Naive thymus-derived CD4-positive, alpha-beta T cell (primary cell): Measurements from ENCODE around the gene GABRA5. TPM values are rescaled to one million over a fixed set of nuclear protein-coding genes. Genes with fewer than 3 reads are reported as not detected.
"Not testable (repeated sequence)": the region's sequence is repeated elsewhere in the genome, so short reads cannot be mapped to it uniquely, and the experiment has no call there.

Source experiments
- ATAC-seq: fragments of 150-1000 bp; cut with Tn5 transposase; 2 replicates; pipeline ENCODE4 v1.10.0; 2021; ENCODE audit warnings: mild to moderate bottlenecking, moderate library complexity
- CTCF ChIA-PET: fragments of 350-600 bp; sonication (Branson Sonifier 250); formaldehyde crosslinking; loops from one replicate; lab custom pipeline; 2021; ENCODE audit warnings: antibody characterized with exemption; lab: Charles Lee
- POLR2A ChIA-PET: fragments of 350-600 bp; sonication (Branson Sonifier 250); formaldehyde crosslinking; loops from one replicate; lab custom pipeline; 2021; ENCODE audit warnings: antibody characterized with exemption, inconsistent platforms; lab: Charles Lee
- DNase-seq, 9 donors: peaks; one replicate each; pipeline versions ENCODE4 v3.0.0 to v3.0.0-alpha.2; 2020 to 2022; ENCODE audit warnings: mixed read lengths in 1 of 9
- H3K27ac ChIP-seq: one replicate; pipeline ENCODE4 v1.7.0; 2013; ENCODE audit warnings: mild to moderate bottlenecking, low read depth, low read length, moderate library complexity
- H3K27me3 ChIP-seq, 2 donors: one replicate each; pipeline ENCODE4 v1.7.0; 2013; ENCODE audit warnings: low read length in 2 of 2, mild to moderate bottlenecking in 2 of 2, moderate library complexity in 2 of 2; ENCODE audit not compliant: control insufficient read depth in 2 of 2, insufficient read depth in 2 of 2
- H3K36me3 ChIP-seq, 3 experiments: 1 replicate in 2 of 3; 2 replicates in 1 of 3; pipeline ENCODE4 v1.7.0; 2013; ENCODE audit warnings: low read length in 3 of 3, mild to moderate bottlenecking in 3 of 3, moderate library complexity in 1 of 3; ENCODE audit not compliant: insufficient read depth in 3 of 3, control insufficient read depth in 2 of 3
- H3K4me1 ChIP-seq, 2 donors: one replicate each; pipeline ENCODE4 v1.7.0; 2013; ENCODE audit warnings: low read length in 2 of 2, mild to moderate bottlenecking in 2 of 2, moderate library complexity in 1 of 2; ENCODE audit not compliant: control insufficient read depth in 2 of 2, insufficient read depth in 2 of 2
- H3K4me3 ChIP-seq: 2 replicates; pipeline ENCODE4 v1.7.0; 2013; ENCODE audit warnings: mild to moderate bottlenecking, low read length
- H3K9me3 ChIP-seq, 3 experiments: 1 replicate in 2 of 3; 2 replicates in 1 of 3; pipeline ENCODE4 v1.7.0; 2013; ENCODE audit warnings: low read length in 3 of 3; ENCODE audit not compliant: control insufficient read depth in 2 of 3
- H3K27ac Mint-ChIP-seq, 9 donors: one replicate each; pipeline ENCODE4 v1.8.0; 2020 to 2022; ENCODE audit warnings: mixed read lengths in 9 of 9, mild to moderate bottlenecking in 8 of 9, moderate library complexity in 5 of 9, inconsistent platforms in 2 of 9
- H3K27me3 Mint-ChIP-seq, 5 donors: one replicate each; pipeline ENCODE4 v1.8.0; 2021 to 2022; ENCODE audit warnings: mixed read lengths in 5 of 5, mild to moderate bottlenecking in 1 of 5
- H3K36me3 Mint-ChIP-seq, 5 donors: one replicate each; pipeline ENCODE4 v1.8.0; 2020 to 2022; ENCODE audit warnings: mixed read lengths in 5 of 5, mild to moderate bottlenecking in 3 of 5, inconsistent platforms in 1 of 5
- H3K4me1 Mint-ChIP-seq, 7 donors: one replicate each; pipeline ENCODE4 v1.8.0; 2020 to 2022; ENCODE audit warnings: mixed read lengths in 7 of 7, mild to moderate bottlenecking in 3 of 7, inconsistent platforms in 1 of 7
- H3K4me3 Mint-ChIP-seq, 10 donors: one replicate each; pipeline ENCODE4 v1.8.0; 2020 to 2022; ENCODE audit warnings: mild to moderate bottlenecking in 10 of 10, mixed read lengths in 10 of 10, moderate library complexity in 6 of 10, inconsistent platforms in 2 of 10
- H3K9me3 Mint-ChIP-seq, 11 donors: one replicate each; pipeline ENCODE4 v1.8.0; 2020 to 2022; ENCODE audit warnings: mixed read lengths in 11 of 11, mild to moderate bottlenecking in 4 of 11, inconsistent platforms in 1 of 11, moderate library complexity in 1 of 11
- intact Hi-C, 2 donors: fragments of 100-400 bp; cut with micrococcal nuclease; formaldehyde crosslinking; loops; one replicate each; pipeline ENCODE4 v1.15.1; 2023
- polyA plus RNA-seq, 2 donors: library from polyadenylated mRNA; unstranded; fragments of 300-500 nt; fragmentation: Illumina TruSeq; gene quantifications; one replicate each; pipeline ENCODE4 v1.2.3, GENCODE V29; 2021
- total RNA-seq, 6 experiments: library from RNA in 5 of 6; stranded (reverse) in 5 of 6; gene quantifications; 1 replicate in 5 of 6; 2 replicates in 1 of 6; pipeline ENCODE4 v1.2.3 and lab custom pipeline; 2021 to 2026

GABRA5 gene
- total and polyA plus RNA-seq, 7 experiments from 2014 or later, result not detected

DNA sequence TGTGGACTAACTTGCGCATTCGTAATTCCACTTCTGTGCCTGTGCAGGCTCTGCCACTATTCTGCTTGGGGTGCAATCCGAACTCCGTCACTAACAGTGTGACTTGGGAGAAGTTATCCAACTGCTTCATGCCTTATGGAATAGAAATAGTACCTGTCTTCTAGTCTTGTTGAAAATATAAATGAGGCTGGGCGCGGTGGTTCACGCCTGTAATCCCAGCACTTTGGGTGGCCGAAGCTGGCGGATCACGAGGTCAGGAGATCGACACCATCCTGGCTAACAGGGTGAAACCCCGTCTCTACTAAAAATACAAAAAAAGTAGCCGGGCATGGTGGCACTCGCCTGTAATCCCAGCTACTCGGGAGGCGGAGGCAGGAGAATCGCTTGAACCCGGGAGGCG is 28.5 kb downstream of the GABRA5 start:
- H3K4me3 Mint-ChIP-seq, H3K27me3 ChIP-seq, CTCF ChIA-PET, DNase-seq, POLR2A ChIA-PET, H3K27ac Mint-ChIP-seq, H3K4me1 Mint-ChIP-seq, H3K4me3 ChIP-seq, H3K36me3 ChIP-seq, H3K27ac ChIP-seq, H3K4me1 ChIP-seq, ATAC-seq, H3K9me3 ChIP-seq, intact Hi-C loops, H3K36me3 Mint-ChIP-seq: not testable (repeated sequence)
- Mint-ChIP-seq H3K9me3 (peaks cover 0 to 26% (median 7%) of the 10 kb centered on the region in 11 donors), H3K27me3 (peaks cover 0 to 26% (median 12%) of the 10 kb centered on the region in 5 donors)

- no peak overlapping the region for H3K4me3 Mint-ChIP-seq
- ChIA-PET POLR2A (no interaction called here), CTCF (no interaction called here)
- H3K27me3 Mint-ChIP-seq, result peaks cover 0 to 3% (median 0%) of the 10 kb centered on the region in 5 donors
- H3K4me1 Mint-ChIP-seq, result no peaks in the 10 kb centered on the region
- peaks cover 9 to 48% (median 17%) of the 10 kb centered on the region in 11 donors for H3K9me3 Mint-ChIP-seq
- Histone ChIP-seq H3K9me3 (no peaks in the 10 kb centered on the region), H3K36me3 (no peaks in the 10 kb centered on the region), H3K27me3 (no peaks in the 10 kb centered on the region), H3K27ac (no peak overlapping the region), H3K4me3 (no peak overlapping the region), H3K4me1 (no peaks in the 10 kb centered on the region)
- H3K27ac Mint-ChIP-seq, result no peak overlapping the region
- ATAC-seq (no peak), DNase-seq (no peak)
- H3K36me3 Mint-ChIP-seq, result peaks cover 0 to 4% (median 0%) of the 10 kb centered on the region in 5 donors
- intact Hi-C loops, result no loop called here
These were observed 32.8 kb downstream of the GABRA5 start for GRCh38 chr15:26899658-26900057.

DNA sequence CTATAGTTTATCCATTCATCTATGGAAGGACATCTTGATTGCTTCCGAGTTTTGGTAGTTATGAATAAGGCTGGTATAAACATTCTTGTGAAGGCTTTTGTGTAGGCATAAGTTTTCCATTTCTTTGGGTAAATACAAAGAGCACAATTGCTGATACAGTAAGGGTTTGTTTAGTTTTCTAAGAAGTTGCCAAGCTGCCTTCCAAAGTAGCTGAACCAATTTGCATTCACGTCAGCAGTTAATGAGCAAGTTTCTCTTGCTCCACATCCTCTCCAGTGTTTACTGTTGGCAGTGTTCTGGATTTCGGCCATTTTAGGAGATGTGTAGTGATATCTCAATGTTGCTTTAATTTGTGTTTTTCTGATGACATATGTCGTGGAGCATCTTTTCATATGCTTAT is 34.2 kb downstream of the GABRA5 start:
- CTCF ChIA-PET, result no interaction called here
- H3K9me3 Mint-ChIP-seq, result peaks cover 9 to 58% (median 20%) of the 10 kb centered on the region in 11 donors
- no peak for DNase-seq
- intact Hi-C loops, result no loop called here
- POLR2A ChIA-PET, result no interaction called here
- H3K4me1 Mint-ChIP-seq, result no peaks in the 10 kb centered on the region
- H3K4me3 Mint-ChIP-seq, result no peak overlapping the region
- no peak overlapping the region for H3K4me3 ChIP-seq
- no peaks in the 10 kb centered on the region for H3K36me3 ChIP-seq
- H3K4me1 ChIP-seq, result no peaks in the 10 kb centered on the region
- peaks cover 0 to 5% (median under 1%) of the 10 kb centered on the region in 5 donors for H3K36me3 Mint-ChIP-seq
- H3K27ac ChIP-seq, result no peak overlapping the region
- no peaks in the 10 kb centered on the region for H3K27me3 ChIP-seq
- H3K27ac Mint-ChIP-seq, result no peak overlapping the region
- peaks cover 0 to under 1% (median 0%) of the 10 kb centered on the region in 3 experiments for H3K9me3 ChIP-seq
- no peaks in the 10 kb centered on the region for H3K27me3 Mint-ChIP-seq
- ATAC-seq, result no peak

DNA sequence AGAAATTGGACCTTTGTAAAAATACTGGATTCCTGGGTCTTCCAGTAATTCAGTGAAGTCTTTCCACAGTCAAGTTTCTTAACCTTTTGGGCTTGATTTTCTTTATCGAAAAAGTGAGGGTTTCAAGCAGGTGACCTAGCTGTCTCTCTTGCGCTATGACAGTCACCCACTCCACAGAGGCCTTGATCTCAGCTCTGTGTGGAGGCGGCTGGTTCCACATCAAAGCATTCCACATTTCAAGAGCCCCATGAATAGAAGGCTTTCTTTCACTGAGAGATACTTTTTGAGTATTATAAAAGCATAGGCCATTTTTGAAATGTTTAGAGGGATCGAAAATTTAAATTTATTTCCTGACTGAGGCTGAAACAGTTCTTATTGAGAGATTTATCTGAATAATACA is 43.9 kb downstream of the GABRA5 start:
- no peaks in the 10 kb centered on the region for H3K27me3 Mint-ChIP-seq
- H3K9me3 ChIP-seq, result peaks cover 0 to 6% (median 0%) of the 10 kb centered on the region in 3 experiments
- no peak overlapping the region for H3K27ac Mint-ChIP-seq
- no peaks in the 10 kb centered on the region for H3K27me3 ChIP-seq
- H3K9me3 Mint-ChIP-seq, result peaks cover 6 to 25% (median 11%) of the 10 kb centered on the region in 11 donors
- H3K4me3 Mint-ChIP-seq, result no peak overlapping the region
- DNase-seq (no peak), ATAC-seq (no peak)
- no peaks in the 10 kb centered on the region for H3K36me3 ChIP-seq
- ChIA-PET CTCF (no interaction called here), POLR2A (no interaction called here)
- no peaks in the 10 kb centered on the region for H3K4me1 Mint-ChIP-seq
- H3K4me1 ChIP-seq, result no peaks in the 10 kb centered on the region
- no peak overlapping the region for H3K4me3 ChIP-seq
- H3K36me3 Mint-ChIP-seq, result peaks cover 0 to 3% (median 0%) of the 10 kb centered on the region in 5 donors
- H3K27ac ChIP-seq, result no peak overlapping the region
- intact Hi-C loops, result no loop called here

GRCh38 chr15:26921433-26921832 is 54.6 kb downstream of the GABRA5 start:
- H3K4me1 ChIP-seq, result no peaks in the 10 kb centered on the region
- Mint-ChIP-seq H3K4me3 (no peak overlapping the region), H3K27me3 (no peaks in the 10 kb centered on the region), H3K9me3 (peaks cover 0 to 25% (median 8%) of the 10 kb centered on the region in 11 donors), H3K4me1 (no peaks in the 10 kb centered on the region), H3K27ac (no peak overlapping the region), H3K36me3 (no peaks in the 10 kb centered on the region)
- ATAC-seq (no peak), DNase-seq (no peak)
- H3K9me3 ChIP-seq, result no peaks in the 10 kb centered on the region
- no peaks in the 10 kb centered on the region for H3K27me3 ChIP-seq
- POLR2A ChIA-PET, result no interaction called here
- H3K4me3 ChIP-seq, result no peak overlapping the region
- no peaks in the 10 kb centered on the region for H3K36me3 ChIP-seq
- no peak overlapping the region for H3K27ac ChIP-seq
- CTCF ChIA-PET, result no interaction called here
- intact Hi-C loops, result no loop called here

DNA sequence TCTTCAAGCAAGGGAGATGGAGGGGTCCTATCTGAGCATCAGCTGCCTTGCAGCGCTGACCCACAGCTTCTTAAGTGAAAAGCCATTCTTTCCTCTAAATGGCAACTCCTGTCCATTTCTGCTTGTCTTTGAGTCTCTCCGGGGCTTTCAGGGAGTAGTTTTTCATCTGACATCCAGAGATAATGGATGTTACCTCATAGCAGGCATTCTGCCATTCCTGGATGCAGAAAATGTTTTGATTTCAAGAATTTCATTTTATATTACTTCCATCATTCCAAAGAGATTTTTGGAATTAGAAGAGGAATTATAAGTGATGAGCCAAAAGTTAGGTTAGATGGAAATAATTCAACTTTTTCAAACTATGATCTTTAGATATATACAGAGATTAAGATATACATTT is 59.2 kb downstream of the GABRA5 start:
- Histone ChIP-seq H3K27me3 (no peaks in the 10 kb centered on the region), H3K27ac (no peak overlapping the region), H3K9me3 (no peaks in the 10 kb centered on the region), H3K36me3 (no peaks in the 10 kb centered on the region), H3K4me3 (no peak overlapping the region), H3K4me1 (no peaks in the 10 kb centered on the region)
- H3K27ac Mint-ChIP-seq, result no peak overlapping the region
- H3K36me3 Mint-ChIP-seq, result peaks cover 0 to 4% (median 0%) of the 10 kb centered on the region in 5 donors
- ChIA-PET CTCF (no interaction called here), POLR2A (no interaction called here)
- DNase-seq, result no peak
- H3K4me1 Mint-ChIP-seq, result no peaks in the 10 kb centered on the region
- ATAC-seq, result no peak
- H3K9me3 Mint-ChIP-seq, result peaks cover 0 to 20% (median 7%) of the 10 kb centered on the region in 11 donors
- H3K4me3 Mint-ChIP-seq, result no peak overlapping the region
- intact Hi-C loops, result no loop called here
- no peaks in the 10 kb centered on the region for H3K27me3 Mint-ChIP-seq

- Histone ChIP-seq H3K27me3 (no peaks in the 10 kb centered on the region), H3K36me3 (no peaks in the 10 kb centered on the region), H3K4me1 (no peaks in the 10 kb centered on the region), H3K27ac (no peak overlapping the region), H3K4me3 (no peak overlapping the region), H3K9me3 (no peaks in the 10 kb centered on the region)
- H3K9me3 Mint-ChIP-seq, result peaks cover 3 to 9% (median 5%) of the 10 kb centered on the region in 11 donors
- ChIA-PET CTCF (no interaction called here), POLR2A (no interaction called here)
- H3K4me3 Mint-ChIP-seq, result no peak overlapping the region
- intact Hi-C loops, result no loop called here
- H3K4me1 Mint-ChIP-seq, result no peaks in the 10 kb centered on the region
- ATAC-seq (no peak), DNase-seq (no peak)
- no peak overlapping the region for H3K27ac Mint-ChIP-seq
- H3K27me3 Mint-ChIP-seq, result no peaks in the 10 kb centered on the region
- peaks cover 0 to 4% (median 0%) of the 10 kb centered on the region in 5 donors for H3K36me3 Mint-ChIP-seq
These were observed 61.2 kb downstream of the GABRA5 start for GRCh38 chr15:26928051-26928450.
